GM12874 (cell line): ENCODE results near the gene HMX1.

Experiments
- CTCF ChIP-seq: IDR thresholded peaks from 2 replicates; pipeline ENCODE4 v1.5.1; 2011; ENCODE audit warnings: low read depth, mild to moderate bottlenecking, control low read depth, low read length, moderate library complexity; ENCODE audit not compliant: insufficient read depth

HMX1 gene

GRCh38 chr4:8836664-8837171 is 34.9 kb downstream of the HMX1 start:
- no peak for TF ChIP-seq CTCF

GRCh38 chr4:8835521-8836365 is 35.9 kb downstream of the HMX1 start:
- no peak for TF ChIP-seq CTCF

GRCh38 chr4:8834681-8835220 is 36.9 kb downstream of the HMX1 start:
- no peak for TF ChIP-seq CTCF

- no peak for TF ChIP-seq CTCF
Measured at GRCh38 chr4:8832113-8832915, 39.3 kb downstream of the HMX1 start.

GRCh38 chr4:8831221-8832112 is 40.2 kb downstream of the HMX1 start:
- TF ChIP-seq CTCF = no peak

- TF ChIP-seq CTCF = no peak
Measured at GRCh38 chr4:8830611-8831200, 40.9 kb downstream of the HMX1 start.
